Effector memory CD4-positive, alpha-beta T cell (primary cell): ENCODE measurements around the gene MARS1.

Source experiments
- DNase-seq, 3 donors: peaks; one replicate each; pipeline ENCODE4 v3.0.0-alpha.2; 2020
- H3K27ac ChIP-seq: 2 replicates; pipeline ENCODE4 v1.7.0; 2013; ENCODE audit warnings: mild to moderate bottlenecking, low read length, moderate library complexity; ENCODE audit not compliant: insufficient read depth, poor library complexity, severe bottlenecking
- H3K27me3 ChIP-seq: replicated peaks from 2 replicates; pipeline ENCODE4 v1.7.0; 2013; ENCODE audit warnings: mild to moderate bottlenecking, low read length; ENCODE audit not compliant: insufficient read depth, control insufficient read depth, poor library complexity, severe bottlenecking
- H3K36me3 ChIP-seq: 2 replicates; pipeline ENCODE4 v1.7.0; 2013; ENCODE audit warnings: mild to moderate bottlenecking, low read length, moderate library complexity; ENCODE audit not compliant: control insufficient read depth, insufficient read depth
- H3K4me1 ChIP-seq: 2 replicates; pipeline ENCODE4 v1.7.0; 2013; ENCODE audit warnings: low read length, mild to moderate bottlenecking; ENCODE audit not compliant: control insufficient read depth, insufficient read depth, poor library complexity, severe bottlenecking
- H3K4me3 ChIP-seq: 2 replicates; pipeline ENCODE4 v1.7.0; 2013; ENCODE audit warnings: low read length, low read depth, mild to moderate bottlenecking; ENCODE audit not compliant: insufficient read depth, poor library complexity, severe bottlenecking
- H3K9me3 ChIP-seq: 2 replicates; pipeline ENCODE4 v1.7.0; 2013; ENCODE audit warnings: mild to moderate bottlenecking, low read length, moderate library complexity; ENCODE audit not compliant: control insufficient read depth

Gene MARS1

DNA sequence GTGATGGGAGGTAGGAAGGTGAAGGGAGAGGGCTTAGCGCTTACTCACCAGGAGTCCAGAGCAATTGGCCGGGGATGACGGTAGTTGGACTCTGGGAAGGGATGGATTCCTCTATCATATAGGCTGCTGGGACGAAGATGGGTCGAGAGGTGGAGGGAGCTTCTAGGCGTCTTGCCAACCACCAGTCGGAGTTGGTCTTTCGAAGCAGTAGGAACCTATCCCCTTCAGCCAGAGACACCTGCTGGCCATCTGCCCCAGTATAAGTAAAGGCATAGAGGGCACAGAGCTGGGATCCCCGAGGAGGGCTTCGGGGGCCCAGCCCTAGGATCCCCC is 8.9 kb upstream of the MARS1 start:
- Histone ChIP-seq H3K9me3 (no peaks in the 10 kb centered on the region), H3K4me3 (peak overlapping the region; percentile 26), H3K36me3 (peaks cover 14% of the 10 kb centered on the region), H3K27ac (peak overlapping the region; percentile 90), H3K27me3 (no peaks in the 10 kb centered on the region), H3K4me1 (peaks cover 52% of the 10 kb centered on the region)
- no peak for DNase-seq

DNA sequence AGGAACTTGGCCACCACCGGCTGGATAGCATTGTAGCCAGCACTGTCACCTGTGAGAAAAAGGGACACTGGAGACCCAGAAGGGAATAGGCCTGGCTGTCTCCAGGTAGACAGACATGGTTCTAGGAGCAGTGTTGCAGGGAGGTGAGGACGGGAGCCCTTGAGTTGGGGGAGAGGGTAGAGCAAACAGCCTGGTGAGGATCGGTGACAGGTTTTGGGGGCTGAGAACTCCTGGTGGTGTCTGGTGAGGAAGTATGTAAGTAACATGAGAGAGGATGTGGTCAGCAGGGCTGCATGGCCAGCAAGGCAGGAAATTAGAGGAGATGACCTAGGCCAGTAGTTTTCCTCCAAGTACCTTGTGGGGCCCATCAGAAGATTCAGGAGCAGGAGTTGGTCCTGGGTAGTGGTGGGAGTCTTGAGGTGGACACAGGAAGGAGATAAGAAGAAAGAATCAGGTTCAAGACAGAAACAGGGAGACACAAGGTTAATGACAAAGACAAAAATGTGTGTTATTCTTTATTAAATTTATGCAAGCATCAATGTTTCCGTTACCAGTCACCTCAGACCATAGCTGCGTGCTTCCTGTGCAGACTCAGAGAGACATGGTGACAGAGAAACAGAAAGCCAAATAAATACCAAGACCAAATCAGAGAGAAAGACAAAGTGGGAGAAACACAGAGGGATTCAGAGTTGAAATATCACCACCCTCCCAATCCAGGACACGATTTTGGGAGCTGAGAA is 8.3 kb upstream of the MARS1 start, which contains the start of gene ARHGAP9:
ARHGAP9 (minus strand) TSS at position 491 of the 740 bp plus-strand sequence; CDS start at position 31, 460 bp downstream.
- H3K4me3 ChIP-seq, result peak within 1 kb of the TSS; percentile 26
- H3K27ac ChIP-seq, result peak within 1 kb of the TSS; percentile 90
- H3K4me1 ChIP-seq, result peaks cover 52% of the 10 kb centered on the region
- peaks cover 8% of the 10 kb centered on the region for H3K36me3 ChIP-seq
- no peaks in the 10 kb centered on the region for H3K9me3 ChIP-seq
- peak; percentile 51 to 57 (median 57) for DNase-seq
- no peaks in the 10 kb centered on the region for H3K27me3 ChIP-seq

DNA sequence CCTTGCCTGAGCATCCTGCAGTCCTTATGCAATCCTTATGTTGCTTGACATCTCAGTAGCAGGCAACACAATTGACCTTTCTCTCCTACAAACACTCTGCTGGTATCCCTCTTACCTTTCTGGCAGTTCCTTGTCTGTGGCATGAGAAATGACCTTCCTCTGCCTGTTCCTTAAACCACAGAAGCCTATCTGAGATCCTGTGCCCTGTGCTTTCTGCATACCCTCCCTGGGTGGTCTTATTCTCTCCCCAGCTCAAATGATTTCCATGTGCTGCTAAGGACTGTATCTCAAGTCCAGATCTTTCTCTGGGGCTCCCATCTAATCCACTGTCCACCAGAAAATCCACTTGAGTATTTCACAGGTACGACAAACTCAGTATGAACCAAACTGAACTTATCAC is 6.2 kb upstream of the MARS1 start:
- H3K9me3 ChIP-seq, result no peaks in the 10 kb centered on the region
- DNase-seq, result no peak
- no peaks in the 10 kb centered on the region for H3K36me3 ChIP-seq
- H3K27ac ChIP-seq, result peak overlapping the region; percentile 90
- H3K4me1 ChIP-seq, result peaks cover 39% of the 10 kb centered on the region
- no peak overlapping the region for H3K4me3 ChIP-seq
- H3K27me3 ChIP-seq, result no peaks in the 10 kb centered on the region

DNA sequence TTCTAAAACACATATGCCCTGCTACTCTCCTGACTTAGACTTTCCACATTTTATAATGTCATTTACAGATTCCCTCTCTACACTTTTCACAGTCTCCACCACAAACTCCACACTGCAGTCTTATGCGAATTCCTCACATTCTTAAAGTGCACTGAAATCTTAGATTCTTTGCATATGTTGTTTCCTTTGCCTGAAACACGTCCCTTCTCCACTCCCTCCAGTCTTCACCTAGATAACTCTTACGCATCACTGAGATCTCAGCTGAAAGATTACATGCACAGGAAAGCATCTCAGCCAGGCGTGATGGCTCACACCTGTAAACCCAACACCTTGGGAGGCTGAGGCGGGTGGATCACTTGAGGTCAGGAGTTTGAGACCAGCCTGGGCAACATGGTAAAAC is 4.4 kb upstream of the MARS1 start:
- DNase-seq, result no peak
- Histone ChIP-seq H3K27me3 (no peaks in the 10 kb centered on the region), H3K4me3 (no peak overlapping the region), H3K4me1 (peaks cover 29% of the 10 kb centered on the region), H3K9me3 (no peaks in the 10 kb centered on the region), H3K27ac (no peak overlapping the region), H3K36me3 (no peaks in the 10 kb centered on the region)

DNA sequence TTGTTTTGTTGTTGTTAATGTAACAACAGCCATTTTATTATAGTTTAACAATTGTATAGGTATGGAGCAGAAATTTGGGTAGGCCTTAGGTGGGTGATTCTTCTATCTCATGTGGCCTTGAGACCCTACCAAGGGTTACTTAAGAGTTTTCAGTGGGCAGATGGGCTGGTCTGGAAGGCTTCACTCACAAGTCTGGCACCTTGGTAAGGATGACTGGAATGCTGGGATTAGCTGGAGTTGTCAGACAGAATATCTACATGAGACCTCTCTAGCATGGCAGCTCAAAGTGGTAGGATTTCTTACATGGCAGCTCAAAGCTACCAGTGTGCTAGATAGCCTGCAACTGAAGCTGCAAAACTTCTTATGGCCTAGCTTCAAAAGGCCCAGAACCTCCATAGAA is 2.2 kb upstream of the MARS1 start:
- no peak overlapping the region for H3K4me3 ChIP-seq
- no peak overlapping the region for H3K27ac ChIP-seq
- H3K9me3 ChIP-seq, result no peaks in the 10 kb centered on the region
- peaks cover 9% of the 10 kb centered on the region for H3K36me3 ChIP-seq
- DNase-seq, result no peak
- no peaks in the 10 kb centered on the region for H3K27me3 ChIP-seq
- H3K4me1 ChIP-seq, result peaks cover 15% of the 10 kb centered on the region

DNA sequence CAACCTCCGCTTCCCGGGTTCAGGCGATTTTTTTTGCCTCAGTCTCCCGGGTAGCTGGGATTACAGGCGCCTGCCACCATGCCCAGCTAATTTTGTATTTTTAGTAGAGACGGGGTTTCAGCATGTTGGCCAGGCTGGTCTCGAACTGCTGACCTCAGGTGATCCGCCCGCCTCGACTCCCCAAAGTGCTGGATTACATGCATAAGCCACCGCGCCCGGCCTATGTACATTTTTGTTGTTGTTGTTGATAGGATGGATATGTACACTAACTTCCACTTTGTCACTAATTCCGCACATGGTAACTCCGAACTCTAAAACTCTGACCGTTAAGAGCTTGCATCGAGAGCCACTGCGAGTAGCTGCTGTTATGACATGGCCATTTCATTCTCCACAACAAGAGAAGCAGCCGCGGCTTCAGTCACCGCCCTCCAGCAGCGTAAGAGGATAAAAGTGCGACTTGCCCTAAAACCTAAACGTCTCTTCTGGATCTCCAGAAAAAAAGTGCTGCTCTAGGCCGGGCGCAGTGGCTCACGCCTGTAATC is 742 bp upstream of the MARS1 start:
- peak overlapping the region; percentile 12 for H3K27ac ChIP-seq
- H3K4me3 ChIP-seq, result no peak overlapping the region
- peaks cover 9% of the 10 kb centered on the region for H3K4me1 ChIP-seq
- peaks cover 21% of the 10 kb centered on the region for H3K36me3 ChIP-seq
- H3K27me3 ChIP-seq, result no peaks in the 10 kb centered on the region
- no peaks in the 10 kb centered on the region for H3K9me3 ChIP-seq
- DNase-seq, result no peak

DNA sequence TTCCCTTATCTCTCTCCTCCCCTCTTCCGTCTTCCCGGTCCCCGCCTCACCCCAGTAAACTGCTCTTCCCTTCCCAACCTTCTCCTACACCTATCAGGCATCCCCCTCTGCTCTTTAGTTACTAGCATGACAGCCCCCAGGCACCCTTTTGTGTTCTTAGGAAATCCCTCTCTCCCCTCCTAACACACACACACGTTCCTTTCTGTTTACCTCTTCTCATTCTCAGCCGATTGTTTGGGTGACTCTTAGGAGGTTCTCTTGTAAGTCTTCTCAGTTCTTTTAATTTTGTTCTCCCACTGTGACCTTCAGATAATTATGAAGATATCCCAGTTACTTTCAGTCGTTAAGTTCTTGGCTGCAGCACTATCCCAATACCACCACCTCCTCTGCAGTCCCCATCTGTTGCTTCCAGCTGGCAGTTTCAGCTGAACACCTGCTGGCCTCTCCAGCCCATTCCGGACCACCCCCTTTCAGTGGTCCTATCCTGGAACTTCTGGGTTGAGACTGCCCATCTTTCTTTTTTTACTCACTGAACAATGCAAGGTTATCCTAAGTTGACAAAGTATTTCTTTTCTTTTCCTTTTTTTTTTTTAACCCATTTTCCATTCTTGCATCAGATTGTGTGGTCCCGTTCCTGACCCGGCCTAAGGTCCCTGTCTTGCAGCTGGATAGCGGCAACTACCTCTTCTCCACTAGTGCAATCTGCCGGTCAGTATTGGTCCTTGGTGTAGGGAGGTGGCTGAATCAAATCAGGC is 711 bp downstream of the MARS1 start:
- Histone ChIP-seq H3K27ac (peak overlapping the region; percentile 81), H3K9me3 (no peaks in the 10 kb centered on the region), H3K27me3 (no peaks in the 10 kb centered on the region), H3K4me1 (peaks cover 9% of the 10 kb centered on the region), H3K36me3 (peaks cover 27% of the 10 kb centered on the region), H3K4me3 (peak overlapping the region; percentile 77)
- no peak for DNase-seq

DNA sequence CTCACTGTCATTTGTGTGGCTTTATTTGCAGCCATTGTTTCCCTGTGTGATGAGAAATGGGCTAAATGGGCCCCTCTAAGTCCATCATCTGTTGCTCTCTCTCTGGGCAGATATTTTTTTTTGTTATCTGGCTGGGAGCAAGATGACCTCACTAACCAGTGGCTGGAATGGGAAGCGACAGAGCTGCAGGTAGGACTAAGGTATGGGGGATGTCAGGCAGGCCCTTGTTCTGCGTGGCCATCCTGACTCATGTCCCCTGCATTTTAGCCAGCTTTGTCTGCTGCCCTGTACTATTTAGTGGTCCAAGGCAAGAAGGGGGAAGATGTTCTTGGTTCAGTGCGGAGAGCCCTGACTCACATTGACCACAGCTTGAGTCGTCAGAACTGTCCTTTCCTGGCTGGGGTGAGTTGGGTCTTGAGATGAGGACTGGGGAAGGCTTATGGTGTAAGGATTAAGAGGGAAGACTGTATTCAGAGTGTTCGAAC is 1.3 kb downstream of the MARS1 start:
- no peak for DNase-seq
- Histone ChIP-seq H3K27ac (peak overlapping the region; percentile 81), H3K4me3 (peak overlapping the region; percentile 77), H3K4me1 (peaks cover 9% of the 10 kb centered on the region), H3K9me3 (no peaks in the 10 kb centered on the region), H3K27me3 (no peaks in the 10 kb centered on the region), H3K36me3 (peaks cover 27% of the 10 kb centered on the region)

DNA sequence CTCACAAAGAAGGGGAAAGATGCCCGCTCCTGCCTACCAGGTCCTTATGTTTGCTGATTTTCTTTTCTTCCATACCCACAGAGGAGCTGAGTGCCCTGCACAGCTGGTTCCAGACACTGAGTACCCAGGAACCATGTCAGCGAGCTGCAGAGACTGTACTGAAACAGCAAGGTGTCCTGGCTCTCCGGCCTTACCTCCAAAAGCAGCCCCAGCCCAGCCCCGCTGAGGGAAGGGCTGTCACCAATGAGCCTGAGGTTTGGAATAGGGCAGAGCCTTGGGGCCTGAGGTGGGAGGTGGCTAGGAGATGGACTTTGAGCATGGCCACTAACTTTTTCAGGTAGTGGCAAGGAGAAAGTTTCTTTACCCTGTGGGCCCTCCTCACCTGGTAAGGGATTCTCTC is 2.3 kb downstream of the MARS1 start:
- Histone ChIP-seq H3K27me3 (no peaks in the 10 kb centered on the region), H3K9me3 (no peaks in the 10 kb centered on the region), H3K4me3 (no peak overlapping the region), H3K36me3 (peaks cover 27% of the 10 kb centered on the region), H3K27ac (no peak overlapping the region), H3K4me1 (peaks cover 9% of the 10 kb centered on the region)
- no peak for DNase-seq
